22Rv1 (cell line): ENCODE measurements around the gene C3orf38.

Experiments used
- ZFX ChIP-seq: fragments of 450-650 bp; IDR thresholded peaks from 2 replicates; pipeline ENCODE4 v1.6.1; 2017; ENCODE audit warnings: antibody characterized with exemption, borderline replicate concordance
- TF ChIP-seq, protein P1 (sequence below): fragments of 450-650 bp; IDR thresholded peaks from 2 replicates; pipeline ENCODE4 v1.5.1; 2017; ENCODE audit warnings: mild to moderate bottlenecking

DNA sequence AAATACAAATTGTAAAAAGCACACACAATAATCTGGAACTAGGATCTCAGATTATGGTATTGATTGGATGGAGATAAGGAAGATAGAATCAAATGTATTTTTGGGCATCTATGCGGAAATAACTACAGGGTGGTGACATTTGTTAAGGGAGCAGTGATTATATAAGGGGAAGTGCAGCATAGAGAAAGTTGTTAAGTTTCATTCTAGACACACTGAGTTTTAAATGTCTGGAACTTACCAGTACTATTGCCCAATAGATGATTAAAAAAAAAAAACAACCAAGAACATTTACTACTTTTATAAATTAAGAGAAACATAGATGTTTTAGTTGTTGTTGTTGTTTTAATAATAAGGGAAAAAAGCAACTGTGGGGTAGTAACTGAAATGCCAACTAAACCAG is 32.1 kb upstream of the C3orf38 start:
- TF ChIP-seq, protein P1, sequence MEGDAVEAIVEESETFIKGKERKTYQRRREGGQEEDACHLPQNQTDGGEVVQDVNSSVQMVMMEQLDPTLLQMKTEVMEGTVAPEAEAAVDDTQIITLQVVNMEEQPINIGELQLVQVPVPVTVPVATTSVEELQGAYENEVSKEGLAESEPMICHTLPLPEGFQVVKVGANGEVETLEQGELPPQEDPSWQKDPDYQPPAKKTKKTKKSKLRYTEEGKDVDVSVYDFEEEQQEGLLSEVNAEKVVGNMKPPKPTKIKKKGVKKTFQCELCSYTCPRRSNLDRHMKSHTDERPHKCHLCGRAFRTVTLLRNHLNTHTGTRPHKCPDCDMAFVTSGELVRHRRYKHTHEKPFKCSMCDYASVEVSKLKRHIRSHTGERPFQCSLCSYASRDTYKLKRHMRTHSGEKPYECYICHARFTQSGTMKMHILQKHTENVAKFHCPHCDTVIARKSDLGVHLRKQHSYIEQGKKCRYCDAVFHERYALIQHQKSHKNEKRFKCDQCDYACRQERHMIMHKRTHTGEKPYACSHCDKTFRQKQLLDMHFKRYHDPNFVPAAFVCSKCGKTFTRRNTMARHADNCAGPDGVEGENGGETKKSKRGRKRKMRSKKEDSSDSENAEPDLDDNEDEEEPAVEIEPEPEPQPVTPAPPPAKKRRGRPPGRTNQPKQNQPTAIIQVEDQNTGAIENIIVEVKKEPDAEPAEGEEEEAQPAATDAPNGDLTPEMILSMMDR = no peak
- no peak for TF ChIP-seq ZFX
